Neural progenitor cell (in vitro differentiated cells): ENCODE data around the gene DELE1. TPM values are rescaled to one million over a fixed set of nuclear protein-coding genes. Genes with fewer than 3 reads are reported as not detected.

Experiments
- DNase-seq: peaks from one replicate; pipeline ENCODE4 v3.0.0-alpha.2; 2016; ENCODE audit warnings: low spot score
- H2AFZ ChIP-seq: fragments of 200-600 bp; sonication (generic); replicated peaks from 2 replicates; pipeline ENCODE4 v1.6.1; 2016; ENCODE audit warnings: antibody characterized with exemption
- H3F3A ChIP-seq: fragments of 200-600 bp; sonication (generic); 2 replicates; pipeline ENCODE4 v1.6.1; 2016; ENCODE audit warnings: antibody characterized with exemption, low read depth
- H3K27ac ChIP-seq: fragments of 200-600 bp; sonication (generic); 2 replicates; pipeline ENCODE4 v1.5.1; 2016; ENCODE audit warnings: mild to moderate bottlenecking
- H3K27me3 ChIP-seq: fragments of 200-600 bp; sonication (generic); 2 replicates; pipeline ENCODE4 v1.6.1; 2016; ENCODE audit warnings: mild to moderate bottlenecking, moderate library complexity
- H3K36me3 ChIP-seq: fragments of 200-600 bp; sonication (generic); 2 replicates; pipeline ENCODE4 v1.5.1; 2016
- H3K4me1 ChIP-seq: fragments of 200-600 bp; sonication (generic); 2 replicates; pipeline ENCODE4 v1.6.1; 2016; ENCODE audit warnings: mixed run types
- H3K4me2 ChIP-seq: fragments of 200-600 bp; sonication (generic); 2 replicates; pipeline ENCODE4 v1.6.1; 2016
- H3K4me3 ChIP-seq: fragments of 200-600 bp; sonication (generic); 2 replicates; pipeline ENCODE4 v1.5.1; 2016
- H3K79me2 ChIP-seq: fragments of 200-600 bp; sonication (generic); 2 replicates; pipeline ENCODE4 v1.6.1; 2016; ENCODE audit warnings: low read depth
- H3K9ac ChIP-seq: fragments of 200-600 bp; sonication (generic); 2 replicates; pipeline ENCODE4 v1.6.1; 2016
- H3K9me3 ChIP-seq: fragments of 200-600 bp; sonication (generic); 2 replicates; pipeline ENCODE4 v1.5.1; 2016; ENCODE audit warnings: low read depth
- H4K20me1 ChIP-seq: fragments of 200-600 bp; sonication (generic); 2 replicates; pipeline ENCODE4 v1.6.1; 2016; ENCODE audit warnings: low read depth
- H3K27ac Mint-ChIP-seq: 3 replicates; pipeline ENCODE4 v1.8.0; 2021; ENCODE audit warnings: mixed read lengths
- H3K27me3 Mint-ChIP-seq: 2 replicates; pipeline ENCODE4 v1.8.0; 2022; ENCODE audit warnings: low read depth, mild to moderate bottlenecking, inconsistent platforms, moderate library complexity, mixed read lengths; ENCODE audit not compliant: insufficient read depth
- H3K36me3 Mint-ChIP-seq: 3 replicates; pipeline ENCODE4 v1.8.0; 2021; ENCODE audit warnings: mixed read lengths
- H3K4me1 Mint-ChIP-seq: 3 replicates; pipeline ENCODE4 v1.8.0; 2021; ENCODE audit warnings: mixed read lengths
- H3K4me3 Mint-ChIP-seq: 3 replicates; pipeline ENCODE4 v1.8.0; 2021; ENCODE audit warnings: mild to moderate bottlenecking, moderate library complexity, mixed read lengths
- H3K9me3 Mint-ChIP-seq: 3 replicates; pipeline ENCODE4 v1.8.0; 2020; ENCODE audit warnings: mixed read lengths
- EZH2 ChIP-seq: fragments of 200-600 bp; sonication (generic); IDR thresholded peaks from 2 replicates; pipeline ENCODE4 v1.6.1; 2017; ENCODE audit warnings: antibody characterized with exemption, mild to moderate bottlenecking, moderate library complexity
- EZH2phosphoT487 ChIP-seq: fragments of 200-600 bp; sonication (generic); IDR thresholded peaks from 2 replicates; pipeline ENCODE4 v1.6.1; 2017; ENCODE audit warnings: antibody characterized with exemption
- total RNA-seq: library from RNA; depleted of rRNA; stranded (reverse); fragments of >200 nt; gene quantifications from 2 replicates; pipeline ENCODE4 v1.2.3, GENCODE V29; 2015; ENCODE audit warnings: low replicate concordance
- TF ChIP-seq, protein P1 (sequence below): fragments of 200-600 bp; sonication (generic); IDR thresholded peaks from 2 replicates; pipeline ENCODE4 v1.5.1; 2017; ENCODE audit warnings: antibody characterized with exemption, mild to moderate bottlenecking

DELE1 gene
- total RNA-seq, 1 donor from 2014 or later: 47.7 TPM

DNA sequence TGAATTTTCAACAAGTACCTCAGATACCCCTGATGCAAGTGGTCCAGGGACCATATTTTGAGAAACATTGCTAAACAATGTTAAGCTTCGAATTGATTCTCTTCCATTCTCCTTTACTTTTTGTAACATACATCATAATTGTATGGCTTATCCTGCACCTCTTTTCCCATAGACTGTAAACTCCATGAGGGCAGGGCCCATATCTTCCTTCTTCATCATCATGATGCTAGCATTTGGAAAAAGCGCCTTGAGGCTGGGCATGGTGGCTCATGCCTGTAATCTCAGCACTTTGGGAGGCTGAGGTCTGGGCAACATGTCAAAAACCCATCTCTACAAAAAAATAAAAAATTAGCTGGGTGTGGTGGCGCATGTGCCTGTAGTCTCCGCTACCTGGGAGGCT is 14.5 kb upstream of the DELE1 start:
- Mint-ChIP-seq H3K9me3 (no peaks in the 10 kb centered on the region), H3K27me3 (peaks cover 10% of the 10 kb centered on the region), H3K36me3 (no peaks in the 10 kb centered on the region), H3K4me1 (peaks cover 10% of the 10 kb centered on the region), H3K4me3 (no peak overlapping the region), H3K27ac (no peak overlapping the region)
- TF ChIP-seq EZH2: no peak
- no peak for TF ChIP-seq EZH2phosphoT487
- TF ChIP-seq, protein P1, sequence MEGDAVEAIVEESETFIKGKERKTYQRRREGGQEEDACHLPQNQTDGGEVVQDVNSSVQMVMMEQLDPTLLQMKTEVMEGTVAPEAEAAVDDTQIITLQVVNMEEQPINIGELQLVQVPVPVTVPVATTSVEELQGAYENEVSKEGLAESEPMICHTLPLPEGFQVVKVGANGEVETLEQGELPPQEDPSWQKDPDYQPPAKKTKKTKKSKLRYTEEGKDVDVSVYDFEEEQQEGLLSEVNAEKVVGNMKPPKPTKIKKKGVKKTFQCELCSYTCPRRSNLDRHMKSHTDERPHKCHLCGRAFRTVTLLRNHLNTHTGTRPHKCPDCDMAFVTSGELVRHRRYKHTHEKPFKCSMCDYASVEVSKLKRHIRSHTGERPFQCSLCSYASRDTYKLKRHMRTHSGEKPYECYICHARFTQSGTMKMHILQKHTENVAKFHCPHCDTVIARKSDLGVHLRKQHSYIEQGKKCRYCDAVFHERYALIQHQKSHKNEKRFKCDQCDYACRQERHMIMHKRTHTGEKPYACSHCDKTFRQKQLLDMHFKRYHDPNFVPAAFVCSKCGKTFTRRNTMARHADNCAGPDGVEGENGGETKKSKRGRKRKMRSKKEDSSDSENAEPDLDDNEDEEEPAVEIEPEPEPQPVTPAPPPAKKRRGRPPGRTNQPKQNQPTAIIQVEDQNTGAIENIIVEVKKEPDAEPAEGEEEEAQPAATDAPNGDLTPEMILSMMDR: no peak
- no peaks in the 10 kb centered on the region for H3K79me2 ChIP-seq
- peaks cover 22% of the 10 kb centered on the region for H3K27me3 ChIP-seq
- no peak overlapping the region for H3K27ac ChIP-seq
- no peak for DNase-seq
- no peaks in the 10 kb centered on the region for H4K20me1 ChIP-seq
- H3K4me3 ChIP-seq: no peak overlapping the region
- no peaks in the 10 kb centered on the region for H3K9me3 ChIP-seq
- no peaks in the 10 kb centered on the region for H3K36me3 ChIP-seq
- peaks cover 10% of the 10 kb centered on the region for H3K4me1 ChIP-seq
- no peak overlapping the region for H3K4me2 ChIP-seq
- H3F3A ChIP-seq: no peaks in the 10 kb centered on the region
- no peak overlapping the region for H3K9ac ChIP-seq
- H2AFZ ChIP-seq: no peak overlapping the region

DNA sequence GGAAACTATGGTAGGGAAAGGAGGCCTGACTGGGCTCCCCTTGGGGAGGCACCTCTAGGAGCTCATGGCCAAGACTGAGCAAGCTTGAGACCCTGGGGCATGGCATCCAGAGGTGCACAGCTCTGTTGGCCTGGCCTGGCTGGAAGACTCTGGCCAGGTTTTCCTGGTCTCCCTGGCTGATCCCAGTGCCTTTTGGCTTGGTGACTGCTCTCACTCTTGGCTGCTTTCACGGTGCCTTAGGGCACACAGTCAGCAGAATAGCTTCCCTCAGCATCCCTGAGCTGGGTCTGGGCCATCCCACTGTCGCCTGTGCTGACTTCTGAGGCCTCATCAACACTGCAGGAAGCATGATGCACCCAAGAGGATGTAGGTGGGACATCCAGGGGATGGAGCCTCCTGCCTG is 13.4 kb upstream of the DELE1 start:
- TF ChIP-seq EZH2: no peak
- TF ChIP-seq, protein P1: no peak
- no peak for TF ChIP-seq EZH2phosphoT487
- Histone ChIP-seq H3K79me2 (no peaks in the 10 kb centered on the region), H3K27me3 (peaks cover 29% of the 10 kb centered on the region)

DNA sequence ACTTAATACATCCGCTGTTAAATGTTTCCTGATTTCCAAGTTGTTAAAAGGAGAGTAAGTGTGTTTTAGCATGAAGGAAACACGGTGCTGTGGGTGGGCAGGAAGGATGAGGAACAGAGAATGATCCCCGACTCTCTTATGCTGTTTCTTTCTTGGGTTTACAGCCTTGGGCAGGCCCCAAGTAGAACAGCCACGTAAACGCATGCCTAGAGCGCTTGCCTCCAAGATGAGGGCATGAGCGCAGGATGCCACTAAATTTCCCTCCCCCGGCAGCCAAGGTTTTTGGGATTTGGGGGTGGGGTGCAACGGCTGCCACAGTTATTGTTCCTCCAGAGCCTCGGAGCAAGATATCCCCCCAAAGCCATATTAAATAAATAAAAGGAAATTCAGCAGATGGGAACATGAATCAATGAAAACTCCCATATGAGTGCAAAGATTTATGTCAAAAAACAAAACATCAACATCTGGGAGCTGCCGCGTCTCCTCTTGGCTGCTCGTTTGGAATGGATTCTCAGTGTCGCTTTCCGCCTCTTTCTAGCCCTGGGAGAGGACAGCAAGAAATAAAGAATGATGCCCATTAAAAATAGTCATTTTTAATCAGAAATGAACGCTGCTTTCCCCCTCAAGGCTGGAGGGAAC is 10.0 kb upstream of the DELE1 start:
- H3K27me3 ChIP-seq: peaks cover 36% of the 10 kb centered on the region
- H3F3A ChIP-seq: peaks cover 23% of the 10 kb centered on the region
- Mint-ChIP-seq H3K9me3 (no peaks in the 10 kb centered on the region), H3K27ac (peak overlapping the region; percentile 2), H3K4me3 (peak overlapping the region; percentile 16), H3K4me1 (peaks cover 23% of the 10 kb centered on the region), H3K36me3 (no peaks in the 10 kb centered on the region), H3K27me3 (peaks cover 10% of the 10 kb centered on the region)
- H4K20me1 ChIP-seq: no peaks in the 10 kb centered on the region
- TF ChIP-seq EZH2 (no peak), EZH2phosphoT487 (no peak)
- TF ChIP-seq, protein P1: no peak
- H3K4me2 ChIP-seq: peak overlapping the region; percentile 81
- H3K36me3 ChIP-seq: no peaks in the 10 kb centered on the region
- H3K4me1 ChIP-seq: peaks cover 14% of the 10 kb centered on the region
- no peaks in the 10 kb centered on the region for H3K9me3 ChIP-seq
- DNase-seq: peak; percentile 23
- peak overlapping the region; percentile 90 for H2AFZ ChIP-seq
- no peak overlapping the region for H3K9ac ChIP-seq
- peak overlapping the region; percentile 46 for H3K4me3 ChIP-seq
- H3K79me2 ChIP-seq: no peaks in the 10 kb centered on the region
- no peak overlapping the region for H3K27ac ChIP-seq

More for the DNA sequence above, 13.4 kb upstream of the DELE1 start:
- H3K9me3 ChIP-seq: no peaks in the 10 kb centered on the region
- no peaks in the 10 kb centered on the region for H3K36me3 ChIP-seq
- Mint-ChIP-seq H3K36me3 (no peaks in the 10 kb centered on the region), H3K27ac (no peak overlapping the region), H3K9me3 (no peaks in the 10 kb centered on the region), H3K4me3 (no peak overlapping the region), H3K4me1 (peaks cover 17% of the 10 kb centered on the region), H3K27me3 (peaks cover 10% of the 10 kb centered on the region)
- H2AFZ ChIP-seq: no peak overlapping the region
- H3K9ac ChIP-seq: no peak overlapping the region
- H3K27ac ChIP-seq: no peak overlapping the region
- H3F3A ChIP-seq: peaks cover 10% of the 10 kb centered on the region
- no peaks in the 10 kb centered on the region for H4K20me1 ChIP-seq
- no peak for DNase-seq
- no peak overlapping the region for H3K4me2 ChIP-seq
- peaks cover 10% of the 10 kb centered on the region for H3K4me1 ChIP-seq
- H3K4me3 ChIP-seq: no peak overlapping the region
